Measurements from ENCODE around the gene IL26. TPM values are rescaled to one million over a fixed set of nuclear protein-coding genes. Genes with fewer than 3 reads are reported as not detected.

The IL26 gene
- total RNA-seq, 2 experiments from 2014 or later: 0.25 TPM; not detected in 1

- Mint-ChIP-seq H3K27ac (no peak overlapping the region), H3K36me3 (ENCODE audit: low read depth) (no peaks in the 10 kb centered on the region), H3K4me1 (ENCODE audit: low read depth) (peaks cover 38% of the 10 kb centered on the region), H3K27me3 (no peaks in the 10 kb centered on the region), H3K4me3 (peak overlapping the region; percentile 7), H3K9me3 (no peaks in the 10 kb centered on the region)
- Histone ChIP-seq H3K27me3 (ENCODE audit: control insufficient read depth in 1 of 2, insufficient read depth in 2 of 2, low read length in 2 of 2) (no peaks in the 10 kb centered on the region), H3K36me3 (ENCODE audit: insufficient read depth, low read length) (no peaks in the 10 kb centered on the region), H3K9me3 (ENCODE audit: control insufficient read depth in 1 of 2, insufficient read depth in 1 of 2, low read length in 2 of 2) (no peaks in the 10 kb centered on the region), H3K27ac (ENCODE audit: low read depth in 1 of 2, low read length in 2 of 2) (no peak overlapping the region), H3K4me3 (ENCODE audit: low read length) (no peak overlapping the region), H3K4me1 (ENCODE audit: insufficient read depth, low read length) (peaks cover 26% of the 10 kb centered on the region)
- ATAC-seq (ENCODE audit: poor library complexity) (no peak), DNase-seq (no peak)
- TF ChIP-seq CTCF (IDR thresholded peaks at IDR 0.05): no peak
- intact Hi-C loops (cut with DNase I, micrococcal nuclease): no loop called here
- CTCF ChIA-PET: no interaction called here
- POLR2A ChIA-PET: interaction anchor here (1.3 to 1.4 kb wide), 2 partner anchors 20 to 25 kb away, joined by 4 read pairs; no protein-coding TSS in a partner anchor
These were observed 24.8 kb downstream of the IL26 start for GRCh38 chr12:68200854-68201253.

- no peak for ATAC-seq (ENCODE audit: poor library complexity)
- no peak overlapping the region for H3K27ac ChIP-seq (ENCODE audit: low read depth in 1 of 2, low read length in 2 of 2)
- peak overlapping the region; percentile 35 for H3K4me3 ChIP-seq (ENCODE audit: low read length)
- Mint-ChIP-seq H3K4me1 (ENCODE audit: low read depth) (peaks cover 38% of the 10 kb centered on the region), H3K4me3 (no peak overlapping the region), H3K27ac (no peak overlapping the region), H3K27me3 (no peaks in the 10 kb centered on the region), H3K36me3 (ENCODE audit: low read depth) (no peaks in the 10 kb centered on the region), H3K9me3 (no peaks in the 10 kb centered on the region)
- H3K4me1 ChIP-seq (ENCODE audit: insufficient read depth, low read length): peaks cover 26% of the 10 kb centered on the region
- intact Hi-C loops (cut with DNase I, micrococcal nuclease): no loop called here
- H3K36me3 ChIP-seq (ENCODE audit: insufficient read depth, low read length): no peaks in the 10 kb centered on the region
- POLR2A ChIA-PET: interaction anchor here (0.6 to 1.4 kb wide), 2 partner anchors 23 to 847 kb away, joined by 3 read pairs; no protein-coding TSS in a partner anchor
- CTCF ChIA-PET: no interaction called here
- no peak for TF ChIP-seq CTCF (IDR thresholded peaks at IDR 0.05)
- no peak for DNase-seq
- no peaks in the 10 kb centered on the region for H3K9me3 ChIP-seq (ENCODE audit: control insufficient read depth in 1 of 2, insufficient read depth in 1 of 2, low read length in 2 of 2)
- H3K27me3 ChIP-seq (ENCODE audit: control insufficient read depth in 1 of 2, insufficient read depth in 2 of 2, low read length in 2 of 2): no peaks in the 10 kb centered on the region
These were observed 26.5 kb downstream of the IL26 start for GRCh38 chr12:68199127-68199526.

- DNase-seq: peak in 1 of 14 experiments; percentile 14
- ChIA-PET POLR2A (interaction anchor here (0.6 to 1.4 kb wide), 2 partner anchors 23 to 846 kb away, joined by 3 read pairs; no protein-coding TSS in a partner anchor), CTCF (no interaction called here)
These were observed 27.0 kb downstream of the IL26 start for GRCh38 chr12:68198507-68199086.

More at GRCh38 chr12:68198507-68199086, 27.0 kb downstream of the IL26 start:
- Mint-ChIP-seq H3K27ac (peak overlapping the region; percentile 27), H3K36me3 (ENCODE audit: low read depth) (no peaks in the 10 kb centered on the region), H3K9me3 (no peaks in the 10 kb centered on the region), H3K4me3 (peak overlapping the region; percentile 39), H3K4me1 (ENCODE audit: low read depth) (peaks cover 37% of the 10 kb centered on the region), H3K27me3 (no peaks in the 10 kb centered on the region)
- intact Hi-C loops (cut with DNase I, micrococcal nuclease): no loop called here
- no peaks in the 10 kb centered on the region for H3K9me3 ChIP-seq (ENCODE audit: control insufficient read depth in 1 of 2, insufficient read depth in 1 of 2, low read length in 2 of 2)
- H3K27me3 ChIP-seq (ENCODE audit: control insufficient read depth in 1 of 2, insufficient read depth in 2 of 2, low read length in 2 of 2): no peaks in the 10 kb centered on the region
- no peak overlapping the region for H3K27ac ChIP-seq (ENCODE audit: low read depth in 1 of 2, low read length in 2 of 2)
- ATAC-seq (ENCODE audit: poor library complexity): no peak
- H3K36me3 ChIP-seq (ENCODE audit: insufficient read depth, low read length): no peaks in the 10 kb centered on the region
- H3K4me1 ChIP-seq (ENCODE audit: insufficient read depth, low read length): peaks cover 24% of the 10 kb centered on the region
- TF ChIP-seq CTCF (IDR thresholded peaks at IDR 0.05): no peak
- peak overlapping the region; percentile 35 for H3K4me3 ChIP-seq (ENCODE audit: low read length)

Data from CD4-positive, alpha-beta T cell (primary cell).